Duodenal mucosa (tissue), 2 donors: Measurements from ENCODE around the gene MARCO.
"Not testable (repeated sequence)": the region's sequence is repeated elsewhere in the genome, so short reads cannot be mapped to it uniquely, and the experiment has no call there.

Experiments
- H3K27ac ChIP-seq: one replicate; pipeline ENCODE4 v1.7.0; 2013; ENCODE audit warnings: low read depth, low read length
- H3K27me3 ChIP-seq, 2 donors: one replicate each; pipeline ENCODE4 v1.7.0; 2013; ENCODE audit warnings: low read length in 2 of 2, control low read depth in 1 of 2; ENCODE audit not compliant: insufficient read depth in 2 of 2, control insufficient read depth in 1 of 2
- H3K36me3 ChIP-seq, 2 donors: one replicate each; pipeline ENCODE4 v1.7.0; 2013; ENCODE audit warnings: low read length in 2 of 2, control low read depth in 1 of 2; ENCODE audit not compliant: insufficient read depth in 2 of 2, control insufficient read depth in 1 of 2
- H3K4me1 ChIP-seq, 2 donors: one replicate each; pipeline ENCODE4 v1.7.0; 2013; ENCODE audit warnings: low read length in 2 of 2, control low read depth in 1 of 2; ENCODE audit not compliant: insufficient read depth in 2 of 2, control insufficient read depth in 1 of 2
- H3K4me3 ChIP-seq, 2 donors: one replicate each; pipeline ENCODE4 v1.7.0; 2013; ENCODE audit warnings: low read length in 2 of 2, low read depth in 1 of 2
- H3K9ac ChIP-seq, 2 donors: one replicate each; pipeline ENCODE4 v1.7.0; 2013; ENCODE audit warnings: low read length in 2 of 2, low read depth in 1 of 2
- H3K9me3 ChIP-seq, 2 donors: one replicate each; pipeline ENCODE4 v1.7.0; 2013; ENCODE audit warnings: low read length in 2 of 2, control low read depth in 1 of 2; ENCODE audit not compliant: control insufficient read depth in 1 of 2

The MARCO gene

GRCh38 chr2:118925981-118926380 is 16.0 kb upstream of the MARCO start:
- no peak overlapping the region for H3K27ac ChIP-seq
- H3K36me3 ChIP-seq, result no peaks in the 10 kb centered on the region
- H3K9me3 ChIP-seq, result no peaks in the 10 kb centered on the region
- no peak overlapping the region for H3K9ac ChIP-seq
- no peaks in the 10 kb centered on the region for H3K4me1 ChIP-seq
- H3K27me3 ChIP-seq, result peaks cover 0 to 4% of the 10 kb centered on the region in 2 donors
- no peak overlapping the region for H3K4me3 ChIP-seq

DNA sequence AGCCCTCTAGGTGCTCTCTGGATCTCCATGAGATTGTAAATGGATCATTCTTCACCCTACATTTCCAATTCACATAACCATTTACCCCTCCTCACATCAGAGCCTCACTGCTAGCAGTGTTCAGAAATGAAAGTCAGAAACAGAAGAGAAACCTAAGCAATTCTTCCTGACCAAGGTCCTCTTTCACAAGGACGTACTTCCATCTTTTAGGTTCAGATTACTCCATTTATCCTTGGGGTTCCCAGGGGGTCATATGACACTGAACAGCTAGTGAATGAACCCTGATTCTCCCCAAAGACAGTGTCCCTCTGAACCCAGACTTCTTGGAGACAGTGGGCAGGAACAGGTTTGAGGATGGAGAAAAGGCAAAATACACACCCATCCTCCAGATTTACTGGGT is 12.9 kb upstream of the MARCO start:
- peaks cover 6 to 11% of the 10 kb centered on the region in 2 donors for H3K9me3 ChIP-seq
- peaks cover 0 to 4% of the 10 kb centered on the region in 2 donors for H3K27me3 ChIP-seq
- no peak overlapping the region for H3K9ac ChIP-seq
- no peak overlapping the region for H3K27ac ChIP-seq
- H3K4me3 ChIP-seq, result no peak overlapping the region
- H3K36me3 ChIP-seq, result no peaks in the 10 kb centered on the region
- no peaks in the 10 kb centered on the region for H3K4me1 ChIP-seq

- Histone ChIP-seq H3K9ac (no peak overlapping the region), H3K4me1 (no peaks in the 10 kb centered on the region), H3K36me3 (no peaks in the 10 kb centered on the region), H3K4me3 (no peak overlapping the region), H3K9me3 (peaks cover 6 to 11% of the 10 kb centered on the region in 2 donors), H3K27ac (no peak overlapping the region), H3K27me3 (no peaks in the 10 kb centered on the region)
Measured at GRCh38 chr2:118932949-118933348, 9.0 kb upstream of the MARCO start.

DNA sequence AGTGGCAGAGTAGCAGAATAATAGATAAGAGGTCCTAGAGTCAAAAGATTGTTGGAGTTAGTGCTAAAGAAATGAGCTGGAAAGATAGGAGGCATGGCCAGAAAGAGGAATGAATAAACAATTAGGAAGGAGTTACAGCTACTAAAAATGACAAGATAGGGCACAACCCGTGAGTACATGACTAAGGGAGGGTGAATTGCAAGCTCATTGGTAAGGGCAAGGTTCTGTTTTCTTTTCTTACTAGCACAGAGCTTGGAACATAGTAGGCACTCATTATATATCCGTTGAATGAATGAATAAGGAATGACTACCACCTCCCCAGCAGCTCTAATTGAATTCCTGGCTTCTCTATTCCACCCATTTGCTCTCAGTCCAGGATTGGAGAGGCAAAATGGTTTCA is 5.7 kb upstream of the MARCO start:
- Histone ChIP-seq H3K4me1 (no peaks in the 10 kb centered on the region), H3K4me3 (no peak overlapping the region), H3K27ac (no peak overlapping the region), H3K9me3 (peaks cover 6 to 11% of the 10 kb centered on the region in 2 donors), H3K9ac (no peak overlapping the region), H3K27me3 (no peaks in the 10 kb centered on the region), H3K36me3 (no peaks in the 10 kb centered on the region)

GRCh38 chr2:118936936-118937335 is 5.1 kb upstream of the MARCO start:
- Histone ChIP-seq H3K36me3 (no peaks in the 10 kb centered on the region), H3K9ac (no peak overlapping the region), H3K9me3 (peaks cover 6 to 11% of the 10 kb centered on the region in 2 donors), H3K27ac (no peak overlapping the region), H3K4me1 (no peaks in the 10 kb centered on the region), H3K27me3 (no peaks in the 10 kb centered on the region), H3K4me3 (no peak overlapping the region)

DNA sequence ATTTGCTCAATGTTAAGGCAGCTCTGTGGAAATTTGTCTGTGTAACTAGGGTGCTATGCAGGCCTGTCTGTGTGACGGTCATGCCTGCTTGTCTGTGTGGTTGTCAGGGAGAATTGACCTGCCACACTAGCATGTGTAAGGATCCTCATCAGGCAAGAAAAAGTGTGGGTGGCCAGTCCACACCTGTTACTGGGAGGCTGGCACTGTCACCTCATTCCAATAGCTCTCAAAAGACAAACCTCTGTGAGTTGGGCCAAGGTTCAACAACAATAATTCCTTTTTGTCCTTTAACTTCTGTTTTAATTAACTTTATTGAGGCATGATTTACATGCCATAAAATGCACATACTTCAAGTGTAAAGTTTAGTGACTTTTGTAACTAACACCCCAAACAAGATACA is 4.2 kb upstream of the MARCO start:
- H3K9me3 ChIP-seq, result peaks cover 2 to 4% of the 10 kb centered on the region in 2 donors
- H3K27me3 ChIP-seq, result no peaks in the 10 kb centered on the region
- H3K27ac ChIP-seq, result no peak overlapping the region
- no peaks in the 10 kb centered on the region for H3K4me1 ChIP-seq
- no peak overlapping the region for H3K9ac ChIP-seq
- no peaks in the 10 kb centered on the region for H3K36me3 ChIP-seq
- H3K4me3 ChIP-seq, result no peak overlapping the region

DNA sequence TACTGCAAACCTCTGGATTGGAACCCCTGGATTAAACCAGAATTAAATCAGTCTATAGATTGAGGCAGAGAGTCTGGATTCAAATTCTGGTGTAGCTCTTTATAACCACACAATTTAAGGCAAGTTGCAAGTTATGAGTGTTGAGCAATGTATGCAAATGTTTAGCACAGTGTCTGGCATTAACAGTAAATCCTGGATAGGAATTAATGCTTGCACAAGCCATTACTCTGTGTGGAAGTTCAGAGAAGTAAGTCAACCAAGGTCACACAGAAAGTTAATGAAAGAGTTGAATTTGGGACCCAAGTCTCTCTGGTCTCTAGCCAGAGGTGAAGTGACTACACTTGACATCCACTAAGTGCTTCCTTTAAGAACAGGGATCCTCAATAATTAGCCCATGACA is 2.0 kb upstream of the MARCO start:
- H3K36me3 ChIP-seq, result no peaks in the 10 kb centered on the region
- no peaks in the 10 kb centered on the region for H3K4me1 ChIP-seq
- no peak overlapping the region for H3K4me3 ChIP-seq
- no peaks in the 10 kb centered on the region for H3K27me3 ChIP-seq
- no peak overlapping the region for H3K9ac ChIP-seq
- no peak overlapping the region for H3K27ac ChIP-seq
- no peaks in the 10 kb centered on the region for H3K9me3 ChIP-seq

DNA sequence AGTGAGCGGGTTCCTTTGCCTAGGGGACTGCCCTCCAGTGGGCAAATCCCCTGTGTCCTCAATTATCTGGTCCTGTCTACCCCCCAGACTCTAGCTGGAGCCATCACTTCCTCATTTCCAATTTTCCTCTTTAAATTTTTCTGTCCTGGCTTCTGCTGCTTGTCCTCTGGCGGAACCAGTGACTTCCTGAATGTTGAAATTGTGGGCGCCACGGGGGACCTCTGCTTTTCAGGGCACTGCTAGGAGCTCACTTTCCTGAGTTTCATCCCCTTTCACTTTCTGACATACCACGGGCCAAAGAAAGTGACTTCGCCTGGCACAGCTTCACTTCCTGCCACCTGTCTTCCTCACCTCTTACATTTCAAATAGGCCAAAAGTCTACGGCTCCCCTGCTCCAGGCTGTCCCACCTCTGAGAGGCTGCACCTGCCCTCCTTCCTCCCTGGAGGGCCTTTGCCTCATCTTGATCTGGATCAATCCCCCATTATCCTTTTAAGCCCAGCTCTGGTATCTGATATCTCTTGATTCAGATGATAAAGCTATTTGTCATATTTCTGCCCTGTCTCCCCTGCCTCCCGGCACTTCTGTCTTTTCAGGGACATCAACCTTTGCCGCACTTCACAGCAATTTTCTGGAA is 1.4 kb upstream of the MARCO start:
- H3K4me1 ChIP-seq, result no peaks in the 10 kb centered on the region
- H3K27ac ChIP-seq, result no peak overlapping the region
- H3K9ac ChIP-seq, result no peak overlapping the region
- H3K9me3 ChIP-seq, result no peaks in the 10 kb centered on the region
- H3K4me3 ChIP-seq, result no peak overlapping the region
- H3K36me3 ChIP-seq, result no peaks in the 10 kb centered on the region
- no peaks in the 10 kb centered on the region for H3K27me3 ChIP-seq

GRCh38 chr2:118943286-118943685 is 1.3 kb downstream of the MARCO start:
- Histone ChIP-seq H3K9ac (no peak overlapping the region), H3K36me3 (no peaks in the 10 kb centered on the region), H3K27me3 (no peaks in the 10 kb centered on the region), H3K9me3 (no peaks in the 10 kb centered on the region), H3K4me1 (no peaks in the 10 kb centered on the region), H3K27ac (no peak overlapping the region), H3K4me3 (no peak overlapping the region)

DNA sequence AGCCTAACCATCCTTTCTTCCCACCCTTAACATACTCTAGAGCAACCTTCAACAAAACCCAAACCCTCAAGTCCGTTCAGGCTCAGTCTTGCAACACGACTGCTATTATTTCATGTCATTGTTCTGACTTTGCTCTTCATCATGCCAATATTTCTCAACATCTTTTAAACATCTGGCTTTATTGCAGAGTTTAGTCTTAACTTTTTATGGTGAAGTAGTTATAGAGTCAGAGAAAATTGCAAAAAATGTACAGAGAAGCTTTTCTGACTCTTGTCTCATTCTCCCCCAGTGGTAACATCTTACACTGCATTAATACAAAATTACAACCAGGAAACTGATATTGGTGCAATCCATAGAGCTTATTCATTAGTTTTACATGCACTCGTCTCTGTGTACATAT is 3.9 kb downstream of the MARCO start:
- H3K4me1 ChIP-seq, result no peaks in the 10 kb centered on the region
- H3K27ac ChIP-seq, result no peak overlapping the region
- H3K9ac ChIP-seq, result no peak overlapping the region
- H3K27me3 ChIP-seq, result no peaks in the 10 kb centered on the region
- no peaks in the 10 kb centered on the region for H3K9me3 ChIP-seq
- H3K36me3 ChIP-seq, result no peaks in the 10 kb centered on the region
- H3K4me3 ChIP-seq, result no peak overlapping the region

- H3K27me3 ChIP-seq, H3K9me3 ChIP-seq, H3K9ac ChIP-seq, H3K4me1 ChIP-seq, H3K4me3 ChIP-seq, H3K27ac ChIP-seq, H3K36me3 ChIP-seq: not testable (repeated sequence)
Measured at GRCh38 chr2:118948266-118948665, 6.3 kb downstream of the MARCO start.
